ENCODE measurements around the gene CADM3.

DNA sequence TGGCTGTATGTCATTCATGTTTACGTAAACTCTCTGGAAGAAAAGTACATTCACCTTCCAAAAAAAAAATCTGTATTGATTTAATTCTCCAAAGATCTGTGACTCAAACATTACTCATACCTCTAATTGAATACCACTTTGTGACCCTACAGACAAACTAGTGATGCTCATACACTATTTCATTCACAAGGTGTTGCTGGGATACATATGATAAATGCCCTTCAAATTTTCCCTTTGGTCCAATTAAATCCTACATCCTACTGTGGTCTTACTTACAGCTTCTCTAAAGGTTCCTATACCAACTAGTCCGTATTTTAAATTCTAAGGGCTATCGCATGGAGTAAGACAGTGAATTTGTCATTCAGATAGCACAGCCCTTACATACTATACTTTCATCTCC lies 26.8 kb upstream of the CADM3 start:
- TF ChIP-seq, protein P1, sequence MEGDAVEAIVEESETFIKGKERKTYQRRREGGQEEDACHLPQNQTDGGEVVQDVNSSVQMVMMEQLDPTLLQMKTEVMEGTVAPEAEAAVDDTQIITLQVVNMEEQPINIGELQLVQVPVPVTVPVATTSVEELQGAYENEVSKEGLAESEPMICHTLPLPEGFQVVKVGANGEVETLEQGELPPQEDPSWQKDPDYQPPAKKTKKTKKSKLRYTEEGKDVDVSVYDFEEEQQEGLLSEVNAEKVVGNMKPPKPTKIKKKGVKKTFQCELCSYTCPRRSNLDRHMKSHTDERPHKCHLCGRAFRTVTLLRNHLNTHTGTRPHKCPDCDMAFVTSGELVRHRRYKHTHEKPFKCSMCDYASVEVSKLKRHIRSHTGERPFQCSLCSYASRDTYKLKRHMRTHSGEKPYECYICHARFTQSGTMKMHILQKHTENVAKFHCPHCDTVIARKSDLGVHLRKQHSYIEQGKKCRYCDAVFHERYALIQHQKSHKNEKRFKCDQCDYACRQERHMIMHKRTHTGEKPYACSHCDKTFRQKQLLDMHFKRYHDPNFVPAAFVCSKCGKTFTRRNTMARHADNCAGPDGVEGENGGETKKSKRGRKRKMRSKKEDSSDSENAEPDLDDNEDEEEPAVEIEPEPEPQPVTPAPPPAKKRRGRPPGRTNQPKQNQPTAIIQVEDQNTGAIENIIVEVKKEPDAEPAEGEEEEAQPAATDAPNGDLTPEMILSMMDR (IDR thresholded peaks at IDR 0.05; ENCODE audit: low read depth, low read length), result no peak
- TF ChIP-seq EZH2phosphoT487 (IDR thresholded peaks at IDR 0.05; ENCODE audit: low read depth), result no peak

Measured in OCI-LY3 (cell line).